ENCODE measurements around the gene JAG2. TPM values are rescaled to one million over a fixed set of nuclear protein-coding genes. Genes with fewer than 3 reads are reported as not detected.

The JAG2 gene
- 5.7 and 7.5 TPM in 2 replicates for total RNA-seq
- long read RNA-seq: 0 reads

DNA sequence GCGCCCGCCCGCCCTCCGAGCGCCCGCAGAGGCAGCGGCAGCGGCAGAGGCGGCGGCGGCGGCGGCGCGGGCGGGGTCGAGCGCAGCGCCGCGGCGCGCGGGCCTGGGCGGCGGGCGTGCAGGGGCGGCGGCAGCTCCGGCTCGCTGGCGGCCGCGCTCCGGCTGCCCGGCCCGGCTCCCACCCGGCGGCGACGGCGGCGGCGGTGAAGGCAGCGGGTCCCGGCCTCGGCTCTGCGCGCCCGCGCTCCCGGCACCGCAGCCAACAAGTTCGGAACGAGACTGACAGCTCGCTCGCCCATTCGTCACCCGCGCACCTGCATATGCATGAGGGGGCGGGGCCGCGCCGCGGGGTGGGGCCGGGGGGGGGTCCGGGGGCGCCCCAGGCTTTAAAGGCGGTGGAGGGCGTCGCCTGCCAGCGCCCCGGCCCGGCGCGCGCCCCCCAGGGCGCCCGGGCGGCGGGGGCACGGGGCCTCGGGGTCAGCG, at the start of gene JAG2:
Gene JAG2, minus strand, starts transcription at position 281 of the 483 bp plus-strand sequence. CDS start 356 bp downstream, outside the sequence.
- no peak within 1 kb of the TSS for H3K27ac Mint-ChIP-seq (ENCODE audit: unreplicated experiment)
- TF ChIP-seq, protein P1, sequence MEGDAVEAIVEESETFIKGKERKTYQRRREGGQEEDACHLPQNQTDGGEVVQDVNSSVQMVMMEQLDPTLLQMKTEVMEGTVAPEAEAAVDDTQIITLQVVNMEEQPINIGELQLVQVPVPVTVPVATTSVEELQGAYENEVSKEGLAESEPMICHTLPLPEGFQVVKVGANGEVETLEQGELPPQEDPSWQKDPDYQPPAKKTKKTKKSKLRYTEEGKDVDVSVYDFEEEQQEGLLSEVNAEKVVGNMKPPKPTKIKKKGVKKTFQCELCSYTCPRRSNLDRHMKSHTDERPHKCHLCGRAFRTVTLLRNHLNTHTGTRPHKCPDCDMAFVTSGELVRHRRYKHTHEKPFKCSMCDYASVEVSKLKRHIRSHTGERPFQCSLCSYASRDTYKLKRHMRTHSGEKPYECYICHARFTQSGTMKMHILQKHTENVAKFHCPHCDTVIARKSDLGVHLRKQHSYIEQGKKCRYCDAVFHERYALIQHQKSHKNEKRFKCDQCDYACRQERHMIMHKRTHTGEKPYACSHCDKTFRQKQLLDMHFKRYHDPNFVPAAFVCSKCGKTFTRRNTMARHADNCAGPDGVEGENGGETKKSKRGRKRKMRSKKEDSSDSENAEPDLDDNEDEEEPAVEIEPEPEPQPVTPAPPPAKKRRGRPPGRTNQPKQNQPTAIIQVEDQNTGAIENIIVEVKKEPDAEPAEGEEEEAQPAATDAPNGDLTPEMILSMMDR (IDR thresholded peaks at IDR 0.05): no peak
- no peak for DNase-seq (ENCODE audit: extremely low spot score, unreplicated experiment)

DNA sequence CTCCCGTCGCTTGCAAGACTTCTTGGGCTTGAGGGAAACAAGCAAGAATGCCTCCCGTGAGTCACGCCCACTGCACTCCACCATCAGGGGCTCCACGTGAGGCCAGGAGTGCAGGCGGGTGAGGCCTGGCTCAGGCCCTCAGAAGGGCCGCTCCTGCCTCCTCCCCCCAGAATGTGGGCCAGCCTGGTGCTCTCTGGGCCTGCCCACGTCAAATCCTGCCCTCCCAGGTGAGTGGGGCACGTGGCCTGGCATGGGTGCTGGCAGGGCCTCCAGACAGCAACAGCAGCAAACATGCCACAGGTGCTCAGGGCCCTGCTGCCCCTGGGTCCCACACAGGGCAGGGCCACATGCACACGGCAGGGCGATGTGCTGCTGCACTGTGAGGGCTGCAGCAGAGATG, 49.2 kb upstream of the JAG2 start:
- H3K27me3 Mint-ChIP-seq (ENCODE audit: unreplicated experiment): no peaks in the 10 kb centered on the region
- TF ChIP-seq, protein P1 (IDR thresholded peaks at IDR 0.05): no peak
- H3K4me1 Mint-ChIP-seq (ENCODE audit: unreplicated experiment): peaks cover 5% of the 10 kb centered on the region
- DNase-seq (ENCODE audit: extremely low spot score, unreplicated experiment): no peak
- H3K27ac Mint-ChIP-seq (ENCODE audit: unreplicated experiment): no peak overlapping the region
- no peak overlapping the region for H3K4me3 Mint-ChIP-seq (ENCODE audit: unreplicated experiment)
- H3K9me3 Mint-ChIP-seq (ENCODE audit: unreplicated experiment): no peaks in the 10 kb centered on the region
- peaks cover 15% of the 10 kb centered on the region for H3K36me3 Mint-ChIP-seq (ENCODE audit: unreplicated experiment)

More for the DNA sequence above, at the start of gene JAG2:
- no peaks in the 10 kb centered on the region for H3K36me3 Mint-ChIP-seq (ENCODE audit: unreplicated experiment)
- peaks cover 13% of the 10 kb centered on the region for H3K27me3 Mint-ChIP-seq (ENCODE audit: unreplicated experiment)
- H3K4me3 Mint-ChIP-seq (ENCODE audit: unreplicated experiment): peak within 1 kb of the TSS; percentile 63
- H3K9me3 Mint-ChIP-seq (ENCODE audit: unreplicated experiment): no peaks in the 10 kb centered on the region
- peaks cover 15% of the 10 kb centered on the region for H3K4me1 Mint-ChIP-seq (ENCODE audit: unreplicated experiment)

DNA sequence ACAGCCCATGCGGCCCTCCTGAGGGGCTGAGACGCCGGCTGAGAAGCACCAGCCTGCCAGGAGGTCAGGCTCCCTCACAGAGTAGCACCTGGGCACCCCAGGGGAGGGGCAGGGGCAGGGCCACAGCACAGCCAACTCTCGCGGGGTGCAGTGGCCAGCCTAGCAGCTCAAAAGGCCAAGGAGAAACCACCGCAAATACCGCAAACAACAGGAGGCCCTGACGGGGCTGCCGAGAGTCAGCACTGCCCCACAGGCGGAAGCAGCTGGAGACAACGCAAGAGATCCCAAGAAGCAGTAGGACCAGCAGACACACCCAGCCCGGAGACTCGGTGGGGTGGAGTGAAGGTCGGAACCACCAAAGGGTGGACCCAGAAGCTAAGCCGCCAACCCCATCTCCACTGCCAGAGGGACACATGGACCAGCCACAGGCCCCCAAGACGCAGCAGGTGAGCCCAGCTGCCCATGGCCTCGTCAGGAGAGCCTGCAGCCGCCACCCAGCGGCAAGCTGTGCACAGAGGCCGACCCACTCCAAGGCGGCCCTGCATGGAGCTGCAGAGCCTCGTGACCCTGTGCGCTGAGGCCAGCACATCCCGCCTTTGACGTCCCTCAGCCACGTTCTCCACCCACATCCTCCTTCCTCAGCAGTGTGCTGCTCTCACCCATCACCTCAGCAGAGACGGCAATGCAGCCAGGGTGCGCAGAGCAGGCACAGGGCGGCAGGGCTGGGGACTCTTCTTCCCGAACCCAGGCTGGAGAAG, 48.1 kb upstream of the JAG2 start:
- Mint-ChIP-seq H3K9me3 (ENCODE audit: unreplicated experiment) (no peaks in the 10 kb centered on the region), H3K4me3 (ENCODE audit: unreplicated experiment) (no peak overlapping the region), H3K36me3 (ENCODE audit: unreplicated experiment) (peaks cover 15% of the 10 kb centered on the region), H3K27me3 (ENCODE audit: unreplicated experiment) (no peaks in the 10 kb centered on the region), H3K4me1 (ENCODE audit: unreplicated experiment) (peaks cover 5% of the 10 kb centered on the region), H3K27ac (ENCODE audit: unreplicated experiment) (no peak overlapping the region)
- TF ChIP-seq, protein P1 (IDR thresholded peaks at IDR 0.05): no peak
- no peak for DNase-seq (ENCODE audit: extremely low spot score, unreplicated experiment)

DNA sequence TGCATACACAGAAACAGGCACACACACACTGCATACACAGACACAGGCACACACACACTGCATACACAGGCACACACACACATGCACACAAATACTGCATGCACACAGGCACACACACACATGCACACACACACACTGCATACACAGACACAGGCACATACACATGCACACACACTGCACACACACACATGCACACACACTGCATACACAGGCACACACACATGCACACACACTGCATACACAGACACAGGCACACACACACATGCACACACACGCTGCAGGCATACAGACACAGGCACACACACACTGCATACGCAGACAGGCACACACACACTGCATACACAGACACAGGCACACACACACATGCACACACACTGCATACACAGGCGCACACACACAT, 47.0 kb upstream of the JAG2 start:
- peaks cover 15% of the 10 kb centered on the region for H3K36me3 Mint-ChIP-seq (ENCODE audit: unreplicated experiment)
- H3K4me3 Mint-ChIP-seq (ENCODE audit: unreplicated experiment): no peak overlapping the region

More for the DNA sequence above, 47.0 kb upstream of the JAG2 start:
- no peaks in the 10 kb centered on the region for H3K9me3 Mint-ChIP-seq (ENCODE audit: unreplicated experiment)
- no peak overlapping the region for H3K27ac Mint-ChIP-seq (ENCODE audit: unreplicated experiment)
- H3K27me3 Mint-ChIP-seq (ENCODE audit: unreplicated experiment): no peaks in the 10 kb centered on the region
- TF ChIP-seq, protein P1 (IDR thresholded peaks at IDR 0.05): no peak
- H3K4me1 Mint-ChIP-seq (ENCODE audit: unreplicated experiment): peaks cover 5% of the 10 kb centered on the region
- no peak for DNase-seq (ENCODE audit: extremely low spot score, unreplicated experiment)

All from osteocyte (in vitro differentiated cells).